IPS-NIHi7 (cell line): ENCODE data around the gene HIPK1.

Experiments used
- DNase-seq: peaks from one replicate; pipeline ENCODE4 v3.0.0; 2012; ENCODE audit warnings: mixed read lengths; ENCODE audit errors: extremely low spot score

HIPK1 gene

DNA sequence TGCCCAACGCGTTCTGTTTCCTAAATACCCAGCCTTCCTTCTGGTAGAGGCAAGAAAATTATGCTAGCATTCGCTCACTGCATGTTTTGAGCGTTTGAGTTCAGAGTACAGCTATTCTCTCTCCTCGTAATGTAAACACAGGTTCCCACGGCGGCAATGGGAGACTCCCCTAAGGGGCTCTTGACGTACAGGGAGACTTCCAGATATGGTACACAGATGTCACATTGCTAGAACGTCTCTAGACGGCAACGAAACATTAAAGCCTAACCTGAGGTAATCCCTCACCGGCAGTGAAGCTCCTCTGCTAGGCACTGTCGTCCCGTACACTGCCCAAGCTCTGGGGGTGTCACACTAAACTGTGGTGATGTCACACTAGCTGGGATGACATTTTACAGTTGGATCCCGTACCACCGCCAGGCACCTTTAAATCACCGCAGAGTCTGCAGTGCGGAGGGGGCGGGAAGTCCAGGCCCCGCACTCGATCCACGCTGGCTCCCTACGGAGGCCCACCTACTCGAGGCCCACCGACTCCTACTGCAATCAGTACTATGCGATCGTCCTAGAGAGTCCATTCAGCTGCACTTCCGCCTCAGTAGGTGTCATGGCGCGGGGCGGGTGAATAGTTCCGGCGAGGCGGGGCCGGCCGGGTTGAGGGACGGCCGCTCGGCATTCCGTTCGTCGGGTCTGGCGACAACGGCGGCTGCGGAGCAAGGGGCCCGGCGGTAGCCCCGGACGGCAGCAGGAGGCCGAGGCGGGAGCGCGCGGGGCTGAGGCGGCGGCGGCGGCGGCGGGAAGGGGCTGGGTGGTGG lies at the start of gene HIPK1:
TSS of gene HIPK1 (plus strand) at position 384 of the 809 bp plus-strand sequence.
- peak; percentile 96 for DNase-seq

DNA sequence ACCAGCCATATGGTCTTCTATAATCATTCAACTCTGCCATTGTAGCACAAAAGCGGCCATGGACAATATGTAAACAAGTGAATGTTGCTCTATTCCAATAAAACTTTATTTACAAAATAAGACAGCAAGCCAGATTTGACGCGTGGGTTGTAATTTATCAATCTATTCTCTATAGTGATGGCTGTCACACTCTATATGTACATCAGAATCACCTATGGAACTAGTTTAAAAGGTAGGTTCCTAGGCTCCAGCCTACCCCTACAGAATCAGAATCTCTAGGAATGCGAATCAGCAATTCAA lies 49.4 kb upstream of the HIPK1 start:
- DNase-seq, result no peak

DNA sequence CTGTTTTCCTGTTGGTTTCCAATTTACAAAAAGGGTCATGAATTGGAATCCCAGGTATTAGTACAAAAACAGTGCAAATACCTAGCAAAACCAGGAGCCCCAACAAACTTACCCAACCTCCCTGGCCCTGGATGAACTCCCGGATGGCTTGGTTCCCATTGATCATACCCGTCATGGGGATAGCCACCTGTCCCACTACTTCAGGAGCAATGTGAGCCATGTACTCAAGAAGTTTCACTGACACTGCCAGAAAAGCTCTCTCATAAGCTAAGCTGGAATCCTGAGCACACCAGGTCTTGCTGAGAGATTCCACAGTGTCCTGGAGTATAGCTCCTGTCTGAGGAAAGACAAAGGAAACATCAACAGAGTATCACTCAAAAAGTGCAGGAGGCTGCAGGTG lies 47.5 kb upstream of the HIPK1 start:
- no peak for DNase-seq

DNA sequence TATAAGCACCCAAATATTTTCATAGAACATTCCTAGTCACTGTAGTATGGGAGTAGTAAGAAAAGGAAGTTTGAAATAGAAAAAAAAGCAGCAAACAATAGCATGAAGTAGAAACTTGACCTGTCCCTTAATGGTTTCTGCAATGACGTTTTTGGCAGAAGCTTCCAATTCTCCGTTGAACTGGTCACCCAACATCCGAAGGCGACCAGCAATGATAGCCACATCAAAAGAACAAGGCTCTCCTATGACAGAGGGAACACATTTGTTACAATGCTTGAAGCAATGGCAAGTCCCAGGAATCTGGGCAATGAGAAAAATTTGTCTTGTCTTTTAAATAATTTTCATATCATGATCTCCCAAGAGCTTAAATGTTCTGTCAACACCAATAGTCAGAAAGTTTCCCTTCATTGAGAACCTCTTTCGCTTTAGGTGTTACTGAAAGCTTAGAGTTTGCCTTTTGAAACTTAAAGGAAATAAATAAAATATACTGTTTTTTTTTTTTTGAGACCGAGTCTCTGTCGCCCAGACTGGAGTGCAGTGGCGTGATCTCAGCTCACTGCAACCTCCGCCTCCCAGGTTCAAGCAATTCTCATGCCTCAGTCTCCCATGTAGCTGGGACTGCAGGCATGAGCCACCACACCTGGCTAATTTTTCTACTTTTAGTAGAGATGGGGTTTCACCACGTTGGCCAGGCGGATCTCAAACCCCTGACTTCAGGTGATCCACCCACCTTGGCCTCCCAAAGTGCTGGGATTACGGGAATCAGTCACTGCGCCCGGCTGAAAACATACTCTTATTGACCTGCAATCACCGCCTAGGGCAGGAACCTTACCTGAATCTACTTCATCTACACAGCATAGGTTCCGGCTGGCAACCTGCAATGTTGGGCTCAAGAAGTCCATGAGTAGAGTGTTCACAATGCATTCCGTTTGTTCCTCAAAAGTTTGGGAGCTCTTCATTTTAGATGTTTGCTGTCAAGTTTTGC lies 42.4 kb upstream of the HIPK1 start:
- DNase-seq, result no peak

GRCh38 chr1:113887402-113888175 lies 41.5 kb upstream of the HIPK1 start, which contains the start of gene BCL2L15:
Gene BCL2L15 (minus strand): TSS chr1:113887581. CDS start chr1:113887375, 206 bp downstream.
- DNase-seq, result no peak

DNA sequence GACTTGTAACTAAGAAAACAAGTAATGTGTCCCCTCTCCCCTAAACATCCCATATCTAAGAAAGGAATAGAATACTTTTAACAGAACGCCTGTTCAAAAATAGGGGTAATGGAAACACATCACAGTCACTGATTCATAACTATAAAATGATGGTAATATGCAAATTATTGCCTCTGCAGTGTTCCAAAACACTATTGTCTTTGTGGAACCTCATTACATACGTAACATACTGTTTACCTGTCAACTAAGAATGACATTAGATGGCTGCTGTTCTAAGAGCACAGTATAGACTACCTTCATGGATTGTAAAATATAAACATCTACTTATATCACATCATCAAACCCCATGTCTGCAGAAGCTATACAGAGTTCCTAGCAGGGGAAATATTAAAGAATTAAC lies 38.3 kb upstream of the HIPK1 start:
- DNase-seq, result no peak

- DNase-seq, result no peak
Observed at GRCh38 chr1:113891631-113892220, 37.4 kb upstream of the HIPK1 start.

- no peak for DNase-seq
Observed at GRCh38 chr1:113893267-113893666, 35.9 kb upstream of the HIPK1 start.

- DNase-seq, result no peak
Observed at GRCh38 chr1:113895098-113895497, 34.0 kb upstream of the HIPK1 start.

DNA sequence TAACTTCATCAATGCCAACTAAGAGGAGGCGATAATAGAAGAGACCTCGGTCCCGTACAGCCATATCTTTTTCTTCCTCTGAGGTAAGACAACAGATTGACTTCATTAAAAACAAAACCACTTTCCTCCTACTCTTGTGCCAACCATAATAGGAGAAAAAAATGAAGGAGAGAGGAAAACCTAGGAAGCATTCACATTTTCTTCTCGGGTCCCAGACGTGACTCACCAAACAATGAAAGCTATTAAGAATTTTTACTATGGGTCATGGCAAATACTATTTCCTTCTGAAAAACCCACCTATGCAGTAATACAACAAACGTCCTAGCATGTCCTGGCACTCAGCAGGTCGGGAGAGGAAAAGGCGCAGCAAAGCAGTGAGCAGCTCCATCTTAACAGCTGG lies 33.2 kb upstream of the HIPK1 start:
- no peak for DNase-seq

- DNase-seq, result no peak
Observed at GRCh38 chr1:113898241-113898814, 30.8 kb upstream of the HIPK1 start.

DNA sequence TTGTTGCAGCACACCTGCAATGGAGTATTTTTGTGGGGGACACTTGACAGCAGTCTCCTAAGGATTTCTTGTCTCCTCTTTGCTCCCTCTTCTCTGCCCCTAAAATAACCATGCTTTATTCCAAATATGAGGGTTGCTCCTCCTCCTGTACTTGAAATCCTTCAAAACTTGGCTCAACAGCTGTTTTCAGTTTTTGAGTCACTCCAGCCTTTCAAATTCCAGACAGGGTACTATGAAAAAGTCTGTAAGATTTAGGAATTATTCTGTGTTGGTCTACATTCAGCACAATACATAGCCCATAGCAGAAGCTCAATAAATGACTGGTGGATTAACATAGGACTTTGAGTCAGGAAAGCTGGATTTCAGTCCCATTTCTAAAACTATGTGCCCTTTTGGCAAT lies 30.0 kb upstream of the HIPK1 start:
- DNase-seq, result no peak

DNA sequence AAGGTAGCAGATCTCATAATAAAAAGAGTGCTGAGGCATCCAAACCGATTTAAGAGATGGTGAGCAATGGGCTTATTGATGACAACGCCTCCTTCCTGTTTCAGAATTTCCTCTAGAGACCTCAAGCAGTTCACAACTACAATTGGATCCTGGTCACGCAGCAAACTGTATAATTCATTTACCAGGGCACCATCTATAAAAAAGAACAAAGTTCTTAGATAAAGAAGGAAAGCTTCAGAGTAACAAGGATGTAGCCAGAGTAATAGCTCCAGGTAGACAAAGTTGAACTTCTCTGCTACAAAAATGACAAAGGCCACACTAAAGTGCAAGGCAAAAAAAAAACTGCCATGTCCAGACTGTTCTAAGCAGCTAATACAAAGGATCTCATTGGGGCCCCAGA lies 27.9 kb upstream of the HIPK1 start:
- DNase-seq, result no peak

- no peak for DNase-seq
Observed at GRCh38 chr1:113903501-113904292, 25.4 kb upstream of the HIPK1 start.

DNA sequence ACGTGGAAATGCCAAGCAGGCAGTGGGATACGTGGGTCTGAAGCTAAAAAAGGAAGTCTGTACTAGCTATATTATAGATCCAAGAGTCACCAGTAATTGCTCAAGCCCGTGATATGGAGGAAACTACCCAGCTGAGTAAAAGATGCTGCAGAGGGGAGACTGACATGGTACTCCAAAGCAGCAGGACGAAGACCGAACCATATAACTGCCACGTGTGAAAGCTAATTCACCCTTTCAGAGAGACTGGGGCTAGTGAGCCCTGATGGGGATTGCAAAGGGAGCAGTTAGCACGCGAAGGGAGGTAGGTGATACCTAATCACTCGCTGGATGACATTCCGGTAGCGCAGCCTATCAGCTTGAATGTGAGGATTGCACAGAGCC lies 24.8 kb upstream of the HIPK1 start:
- peak; percentile 65 for DNase-seq

DNA sequence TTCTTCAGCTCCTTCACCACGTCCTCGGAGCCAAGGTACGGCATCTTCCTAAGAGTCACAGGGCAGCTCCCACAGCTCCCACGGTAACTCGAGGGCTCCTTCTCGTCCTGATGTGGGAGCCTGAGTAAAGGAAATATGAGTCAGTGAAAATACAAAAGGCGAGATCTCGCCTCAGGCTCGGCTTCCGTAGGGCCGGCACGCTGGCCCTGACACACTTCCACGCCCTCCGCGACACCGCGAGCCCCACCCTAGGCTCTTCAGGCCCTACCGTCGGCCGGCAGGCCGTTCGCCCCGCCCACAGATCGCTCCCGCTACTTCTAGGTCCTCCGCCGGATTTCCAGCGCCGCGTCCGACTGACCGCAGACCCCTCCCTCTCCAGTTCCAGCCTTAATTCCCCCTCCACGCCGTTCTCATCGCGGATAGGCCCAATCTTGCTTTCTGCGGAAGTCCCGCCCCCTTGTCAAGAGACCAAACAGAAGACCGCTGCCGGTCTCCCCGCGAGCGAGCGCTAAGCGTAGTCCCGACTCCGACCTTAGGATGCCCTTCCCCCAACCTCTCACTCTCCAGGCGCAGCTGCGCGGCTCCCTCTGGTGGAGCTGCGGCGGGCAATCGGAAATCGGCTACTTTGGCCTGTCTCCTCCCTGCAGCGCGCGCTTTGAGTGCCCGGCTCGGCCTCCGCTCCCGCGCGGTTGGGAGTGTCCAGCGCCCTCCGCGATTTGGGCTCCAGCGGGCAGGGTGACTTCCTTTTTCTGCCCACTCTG lies 24.3 kb upstream of the HIPK1 start, which contains the start of the genes AP4B1 and DCLRE1B:
TSS of gene AP4B1 (minus strand) at position 126 of the 761 bp plus-strand sequence. CDS start at position 44, 82 bp downstream.
TSS of gene DCLRE1B (plus strand) at position 653 of the 761 bp plus-strand sequence. CDS start 261 bp downstream, outside the sequence.
- peak; percentile 99 for DNase-seq

GRCh38 chr1:113905435-113905861 lies 23.7 kb upstream of the HIPK1 start:
- peak; percentile 78 for DNase-seq

GRCh38 chr1:113912594-113913311 lies 16.4 kb upstream of the HIPK1 start:
- no peak for DNase-seq

GRCh38 chr1:113913312-113913668 lies 15.8 kb upstream of the HIPK1 start:
- no peak for DNase-seq
